Fibroblast of skin of abdomen (primary cell): ENCODE data around the gene CAPN6.

Source experiments
- DNase-seq: peaks from one replicate; pipeline ENCODE4 v3.0.0-alpha.2; 2013

CAPN6 gene

GRCh38 chrX:111200327-111200726, 70.0 kb downstream of the CAPN6 start:
- DNase-seq: no peak

GRCh38 chrX:111199505-111199904, 70.8 kb downstream of the CAPN6 start:
- DNase-seq: no peak
